PC-9 (cell line): ENCODE measurements around the gene ANTXR2.
"Not testable (repeated sequence)": the region's sequence is repeated elsewhere in the genome, so short reads cannot be mapped to it uniquely, and the experiment has no call there.

Source experiments
- EZH2 ChIP-seq: fragments of 200-600 bp; sonication (generic); IDR thresholded peaks from 2 replicates; pipeline ENCODE4 v1.8.0; 2017; ENCODE audit warnings: antibody characterized with exemption, low read depth
- TF ChIP-seq, protein P1 (sequence below): fragments of 200-600 bp; sonication (generic); conservative IDR thresholded peaks from 2 replicates; pipeline ENCODE4 v1.6.1; 2017; ENCODE audit warnings: mixed run types, antibody characterized with exemption, mild to moderate bottlenecking, moderate library complexity

DNA sequence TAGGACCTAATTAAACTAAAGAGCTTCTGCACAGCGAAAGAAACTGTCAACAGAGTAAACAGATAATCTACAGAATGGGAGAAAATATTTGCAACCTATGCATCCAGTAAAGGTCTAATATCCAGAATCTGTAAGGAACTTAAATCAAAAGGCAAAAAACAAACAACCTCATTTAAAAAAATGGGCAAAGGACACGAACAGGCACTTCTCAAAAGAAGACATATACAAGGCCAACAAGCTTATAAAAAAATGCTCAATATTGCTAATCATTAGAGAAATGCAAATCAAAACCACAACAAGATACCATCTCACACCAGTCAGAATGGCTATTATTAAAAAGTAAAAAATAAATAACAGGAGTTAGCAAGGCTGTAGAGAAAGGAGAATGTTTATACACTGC lies 81.9 kb downstream of the ANTXR2 start:
- TF ChIP-seq, protein P1, sequence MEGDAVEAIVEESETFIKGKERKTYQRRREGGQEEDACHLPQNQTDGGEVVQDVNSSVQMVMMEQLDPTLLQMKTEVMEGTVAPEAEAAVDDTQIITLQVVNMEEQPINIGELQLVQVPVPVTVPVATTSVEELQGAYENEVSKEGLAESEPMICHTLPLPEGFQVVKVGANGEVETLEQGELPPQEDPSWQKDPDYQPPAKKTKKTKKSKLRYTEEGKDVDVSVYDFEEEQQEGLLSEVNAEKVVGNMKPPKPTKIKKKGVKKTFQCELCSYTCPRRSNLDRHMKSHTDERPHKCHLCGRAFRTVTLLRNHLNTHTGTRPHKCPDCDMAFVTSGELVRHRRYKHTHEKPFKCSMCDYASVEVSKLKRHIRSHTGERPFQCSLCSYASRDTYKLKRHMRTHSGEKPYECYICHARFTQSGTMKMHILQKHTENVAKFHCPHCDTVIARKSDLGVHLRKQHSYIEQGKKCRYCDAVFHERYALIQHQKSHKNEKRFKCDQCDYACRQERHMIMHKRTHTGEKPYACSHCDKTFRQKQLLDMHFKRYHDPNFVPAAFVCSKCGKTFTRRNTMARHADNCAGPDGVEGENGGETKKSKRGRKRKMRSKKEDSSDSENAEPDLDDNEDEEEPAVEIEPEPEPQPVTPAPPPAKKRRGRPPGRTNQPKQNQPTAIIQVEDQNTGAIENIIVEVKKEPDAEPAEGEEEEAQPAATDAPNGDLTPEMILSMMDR = not testable (repeated sequence)
- not testable (repeated sequence) for TF ChIP-seq EZH2
